GM10847 (cell line): Measurements from ENCODE around the gene AFF2.

ENCODE experiments used
- POLR2A ChIP-seq: IDR thresholded peaks from 2 replicates; pipeline ENCODE4 v1.6.1; 2011; ENCODE audit not compliant: insufficient read length; ENCODE audit errors: extremely low read depth

The AFF2 gene

GRCh38 chrX:148517176-148517575 lies 16.8 kb downstream of the AFF2 start:
- TF ChIP-seq POLR2A, result no peak

GRCh38 chrX:148522006-148522405 lies 21.6 kb downstream of the AFF2 start:
- TF ChIP-seq POLR2A, result no peak

GRCh38 chrX:148523303-148524080 lies 23.1 kb downstream of the AFF2 start:
- TF ChIP-seq POLR2A, result no peak

GRCh38 chrX:148530464-148531077 lies 30.2 kb downstream of the AFF2 start:
- no peak for TF ChIP-seq POLR2A

- TF ChIP-seq POLR2A, result no peak
Measured at GRCh38 chrX:148534291-148534690, 33.9 kb downstream of the AFF2 start.

GRCh38 chrX:148535639-148536038 lies 35.2 kb downstream of the AFF2 start:
- TF ChIP-seq POLR2A, result no peak

- TF ChIP-seq POLR2A, result no peak
Measured at GRCh38 chrX:148536961-148537360, 36.5 kb downstream of the AFF2 start.

- TF ChIP-seq POLR2A, result no peak
Measured at GRCh38 chrX:148537556-148538182, 37.3 kb downstream of the AFF2 start.

- no peak for TF ChIP-seq POLR2A
Measured at GRCh38 chrX:148538582-148538981, 38.2 kb downstream of the AFF2 start.

- no peak for TF ChIP-seq POLR2A
Measured at GRCh38 chrX:148540114-148540513, 39.7 kb downstream of the AFF2 start.

- no peak for TF ChIP-seq POLR2A
Measured at GRCh38 chrX:148540671-148541583, 40.5 kb downstream of the AFF2 start.

GRCh38 chrX:148541584-148541940 lies 41.1 kb downstream of the AFF2 start:
- TF ChIP-seq POLR2A, result no peak

- no peak for TF ChIP-seq POLR2A
Measured at GRCh38 chrX:148542481-148543255, 42.3 kb downstream of the AFF2 start.

- no peak for TF ChIP-seq POLR2A
Measured at GRCh38 chrX:148552775-148553174, 52.4 kb downstream of the AFF2 start.

- TF ChIP-seq POLR2A, result no peak
Measured at GRCh38 chrX:148555101-148555500, 54.7 kb downstream of the AFF2 start.

GRCh38 chrX:148555571-148556243 lies 55.3 kb downstream of the AFF2 start:
- TF ChIP-seq POLR2A, result no peak
